SJSA1 (cell line): ENCODE data around the gene HDAC4. TPM values are rescaled to one million over a fixed set of nuclear protein-coding genes. Genes with fewer than 3 reads are reported as not detected.

Experiments used
- DNase-seq, 2 experiments: peaks; one replicate each; pipeline ENCODE4 v3.0.0-alpha.2; 2015 to 2020; ENCODE audit warnings: low spot score in 2 of 2, low read depth in 1 of 2
- H3K27ac ChIP-seq: fragments of 250-450 bp; sonication (Bioruptor Pico); 2 replicates; pipeline ENCODE4 v1.5.1; 2020; ENCODE audit warnings: mild to moderate bottlenecking, moderate library complexity
- H3K27me3 ChIP-seq: fragments of 250-450 bp; sonication (Bioruptor Pico); replicated peaks from 2 replicates; pipeline ENCODE4 v1.5.1; 2020; ENCODE audit warnings: mild to moderate bottlenecking, moderate library complexity
- H3K36me3 ChIP-seq: fragments of 250-450 bp; sonication (Bioruptor Pico); 2 replicates; pipeline ENCODE4 v1.5.1; 2020; ENCODE audit warnings: mild to moderate bottlenecking
- H3K4me1 ChIP-seq: fragments of 250-450 bp; sonication (Bioruptor Pico); replicated peaks from 2 replicates; pipeline ENCODE4 v1.6.1; 2021; ENCODE audit warnings: mild to moderate bottlenecking
- H3K4me3 ChIP-seq: fragments of 250-450 bp; sonication (Bioruptor Pico); 2 replicates; pipeline ENCODE4 v1.5.1; 2020; ENCODE audit warnings: mild to moderate bottlenecking
- H3K9me3 ChIP-seq: fragments of 250-450 bp; sonication (Bioruptor Pico); replicated peaks from 2 replicates; pipeline ENCODE4 v1.5.1; 2020; ENCODE audit warnings: mild to moderate bottlenecking
- total RNA-seq: library from RNA; depleted of rRNA; stranded (reverse); fragments of >200 nt; shearing (Covaris generic); gene quantifications from 2 replicates; pipeline ENCODE4 v1.2.3, GENCODE V29; 2014

The HDAC4 gene
- total RNA-seq, 1 experiment from 2014 or later: 13.2 TPM

GRCh38 chr2:239369631-239370161 is 31.1 kb downstream of the HDAC4 start:
- H3K27me3 ChIP-seq: no peaks in the 10 kb centered on the region
- H3K36me3 ChIP-seq: no peaks in the 10 kb centered on the region
- H3K27ac ChIP-seq: no peak overlapping the region
- no peaks in the 10 kb centered on the region for H3K4me1 ChIP-seq
- H3K9me3 ChIP-seq: no peaks in the 10 kb centered on the region
- no peak overlapping the region for H3K4me3 ChIP-seq
- no peak for DNase-seq

- Histone ChIP-seq H3K4me3 (no peak overlapping the region), H3K9me3 (no peaks in the 10 kb centered on the region), H3K27me3 (no peaks in the 10 kb centered on the region), H3K4me1 (no peaks in the 10 kb centered on the region), H3K27ac (no peak overlapping the region), H3K36me3 (no peaks in the 10 kb centered on the region)
- no peak for DNase-seq
Measured at GRCh38 chr2:239368906-239369552, 31.8 kb downstream of the HDAC4 start.

- DNase-seq: no peak
- no peaks in the 10 kb centered on the region for H3K9me3 ChIP-seq
- H3K4me3 ChIP-seq: no peak overlapping the region
- no peaks in the 10 kb centered on the region for H3K27me3 ChIP-seq
- H3K4me1 ChIP-seq: no peaks in the 10 kb centered on the region
- H3K27ac ChIP-seq: no peak overlapping the region
- no peaks in the 10 kb centered on the region for H3K36me3 ChIP-seq
Measured at GRCh38 chr2:239368321-239368720, 32.5 kb downstream of the HDAC4 start.

- no peaks in the 10 kb centered on the region for H3K36me3 ChIP-seq
Measured at GRCh38 chr2:239366740-239367139, 34.1 kb downstream of the HDAC4 start.

GRCh38 chr2:239365782-239366435 is 34.9 kb downstream of the HDAC4 start:
- Histone ChIP-seq H3K4me1 (no peaks in the 10 kb centered on the region), H3K27me3 (no peaks in the 10 kb centered on the region), H3K9me3 (no peaks in the 10 kb centered on the region), H3K36me3 (no peaks in the 10 kb centered on the region), H3K4me3 (no peak overlapping the region), H3K27ac (no peak overlapping the region)
- no peak for DNase-seq

More at GRCh38 chr2:239366740-239367139, 34.1 kb downstream of the HDAC4 start:
- Histone ChIP-seq H3K4me1 (no peaks in the 10 kb centered on the region), H3K27me3 (no peaks in the 10 kb centered on the region), H3K4me3 (no peak overlapping the region), H3K9me3 (no peaks in the 10 kb centered on the region), H3K27ac (no peak overlapping the region)
- DNase-seq: no peak

GRCh38 chr2:239365071-239365781 is 35.6 kb downstream of the HDAC4 start:
- no peak for DNase-seq
- no peaks in the 10 kb centered on the region for H3K36me3 ChIP-seq
- no peaks in the 10 kb centered on the region for H3K9me3 ChIP-seq
- H3K27ac ChIP-seq: no peak overlapping the region
- no peaks in the 10 kb centered on the region for H3K4me1 ChIP-seq
- no peak overlapping the region for H3K4me3 ChIP-seq
- no peaks in the 10 kb centered on the region for H3K27me3 ChIP-seq

- Histone ChIP-seq H3K4me1 (no peaks in the 10 kb centered on the region), H3K36me3 (no peaks in the 10 kb centered on the region), H3K9me3 (no peaks in the 10 kb centered on the region), H3K27ac (no peak overlapping the region), H3K4me3 (no peak overlapping the region), H3K27me3 (no peaks in the 10 kb centered on the region)
- no peak for DNase-seq
Measured at GRCh38 chr2:239363946-239364637, 36.7 kb downstream of the HDAC4 start.

- H3K9me3 ChIP-seq: no peaks in the 10 kb centered on the region
- no peak overlapping the region for H3K4me3 ChIP-seq
- no peaks in the 10 kb centered on the region for H3K27me3 ChIP-seq
- no peak overlapping the region for H3K27ac ChIP-seq
- no peaks in the 10 kb centered on the region for H3K36me3 ChIP-seq
- no peak for DNase-seq
- H3K4me1 ChIP-seq: no peaks in the 10 kb centered on the region
Measured at GRCh38 chr2:239362507-239362906, 38.3 kb downstream of the HDAC4 start.

GRCh38 chr2:239361311-239361642 is 39.5 kb downstream of the HDAC4 start:
- Histone ChIP-seq H3K9me3 (no peaks in the 10 kb centered on the region), H3K27ac (no peak overlapping the region), H3K36me3 (no peaks in the 10 kb centered on the region), H3K4me3 (no peak overlapping the region), H3K27me3 (no peaks in the 10 kb centered on the region), H3K4me1 (no peaks in the 10 kb centered on the region)
- no peak for DNase-seq

- H3K27me3 ChIP-seq: no peaks in the 10 kb centered on the region
- DNase-seq: no peak
- no peaks in the 10 kb centered on the region; the same call in 1 of the 2 replicates for H3K9me3 ChIP-seq
- H3K4me1 ChIP-seq: no peaks in the 10 kb centered on the region
- H3K4me3 ChIP-seq: no peak overlapping the region
- H3K27ac ChIP-seq: no peak overlapping the region
- no peaks in the 10 kb centered on the region for H3K36me3 ChIP-seq
Measured at GRCh38 chr2:239360421-239361310, 40.2 kb downstream of the HDAC4 start.

- H3K27ac ChIP-seq: no peak overlapping the region
Measured at GRCh38 chr2:239360008-239360407, 40.8 kb downstream of the HDAC4 start.

GRCh38 chr2:239359196-239359912 is 41.5 kb downstream of the HDAC4 start:
- no peak for DNase-seq
- Histone ChIP-seq H3K36me3 (no peaks in the 10 kb centered on the region), H3K9me3 (peaks cover 6% of the 10 kb centered on the region), H3K4me1 (no peaks in the 10 kb centered on the region), H3K27me3 (no peaks in the 10 kb centered on the region), H3K4me3 (no peak overlapping the region), H3K27ac (no peak overlapping the region)

More at GRCh38 chr2:239360008-239360407, 40.8 kb downstream of the HDAC4 start:
- no peaks in the 10 kb centered on the region for H3K36me3 ChIP-seq
- no peak overlapping the region for H3K4me3 ChIP-seq
- H3K4me1 ChIP-seq: no peaks in the 10 kb centered on the region
- peaks cover 2% of the 10 kb centered on the region for H3K9me3 ChIP-seq
- H3K27me3 ChIP-seq: no peaks in the 10 kb centered on the region
- no peak for DNase-seq
